SK-N-SH (cell line): ENCODE results near the gene SPSB1. TPM values are rescaled to one million over a fixed set of nuclear protein-coding genes. Genes with fewer than 3 reads are reported as not detected.

Experiments used
- CTCF ChIA-PET: fragments of 300-600, 350-600 bp; formaldehyde crosslinking; extraction: SDS; loops from one replicate; lab custom pipeline; 2021; lab: Yijun Ruan, JAX
- POLR2A ChIA-PET: fragments of 350-600 bp; sonication (Branson Sonifier 250); formaldehyde crosslinking; extraction: SDS; loops from one replicate; lab custom pipeline; 2020; ENCODE audit warnings: antibody characterized with exemption, inconsistent platforms; lab: Yijun Ruan, JAX
- DNase-seq: peaks from one replicate; pipeline ENCODE4 v3.0.0; 2012
- H2AFZ ChIP-seq: fragments of 200-600 bp; sonication (generic); 2 replicates; pipeline ENCODE4 v1.8.1; 2016; ENCODE audit warnings: antibody characterized with exemption, mild to moderate bottlenecking, low read depth
- H3F3A ChIP-seq: fragments of 200-600 bp; sonication (generic); replicated peaks from 2 replicates; pipeline ENCODE3; 2016; ENCODE audit warnings: antibody characterized with exemption, mild to moderate bottlenecking; ENCODE audit not compliant: insufficient read depth
- H3K27ac ChIP-seq, 2 experiments: fragments of 200-500 bp in 1 of 2; fragments of 200-600 bp in 1 of 2; sonication (Bioruptor generic) in 1 of 2; sonication (generic), shearing (Covaris generic) in 1 of 2; 2 replicates each; pipeline versions ENCODE4 v1.5.1 to v1.6.1; 2014 to 2016; ENCODE audit warnings: low read depth in 2 of 2, inconsistent platforms in 1 of 2, low read length in 1 of 2, mild to moderate bottlenecking in 1 of 2, mixed read lengths in 1 of 2
- H3K27me3 ChIP-seq: fragments of 200-600 bp; sonication (generic), shearing (Covaris generic); 2 replicates; pipeline ENCODE4 v1.6.1; 2016; ENCODE audit warnings: mixed run types; ENCODE audit not compliant: insufficient read depth
- H3K36me3 ChIP-seq, 2 experiments: fragments of 200-500 bp in 1 of 2; fragments of 200-600 bp in 1 of 2; sonication (Bioruptor generic) in 1 of 2; sonication (generic) in 1 of 2; replicated peaks in 1 of 2; 2 replicates each; pipeline versions ENCODE3 to v1.5.1; 2014 to 2016; ENCODE audit warnings: low read length in 1 of 2, mild to moderate bottlenecking in 1 of 2; ENCODE audit not compliant: insufficient read depth in 2 of 2, control insufficient read depth in 1 of 2
- H3K4me1 ChIP-seq, 2 experiments: fragments of 200-500 bp in 1 of 2; fragments of 200-600 bp in 1 of 2; sonication (Bioruptor generic) in 1 of 2; sonication (generic), shearing (Covaris generic) in 1 of 2; 2 replicates each; pipeline versions ENCODE4 v1.5.1 to v1.6.1; 2014 to 2016; ENCODE audit warnings: low read depth in 1 of 2, low read length in 1 of 2, mixed run types in 1 of 2; ENCODE audit not compliant: insufficient read depth in 2 of 2, control insufficient read depth in 1 of 2
- H3K4me2 ChIP-seq: fragments of 200-600 bp; sonication (generic), shearing (Covaris generic); 2 replicates; pipeline ENCODE4 v1.6.1; 2017; ENCODE audit warnings: mixed run types
- H3K4me3 ChIP-seq, 2 experiments: fragments of 200-500 bp in 1 of 2; fragments of 200-600 bp in 1 of 2; sonication (Bioruptor generic) in 1 of 2; sonication (generic), shearing (Covaris generic) in 1 of 2; 2 replicates each; pipeline versions ENCODE4 v1.5.1 to v1.8.1; 2014 to 2016; ENCODE audit warnings: low read depth in 2 of 2, inconsistent platforms in 1 of 2, low read length in 1 of 2, mild to moderate bottlenecking in 1 of 2, mixed read lengths in 1 of 2, moderate library complexity in 1 of 2
- H3K79me2 ChIP-seq: fragments of 200-600 bp; sonication (generic); 2 replicates; pipeline ENCODE4 v1.8.1; 2017; ENCODE audit warnings: mild to moderate bottlenecking; ENCODE audit not compliant: insufficient read depth
- H3K9ac ChIP-seq: fragments of 200-600 bp; sonication (generic); 2 replicates; pipeline ENCODE4 v1.6.1; 2017; ENCODE audit warnings: mixed run types
- H3K9me2 ChIP-seq: fragments of 200-600 bp; sonication (generic); 2 replicates; pipeline ENCODE4 v1.6.1; 2017; ENCODE audit warnings: mixed run types
- H3K9me3 ChIP-seq: fragments of 200-600 bp; sonication (generic); 2 replicates; pipeline ENCODE4 v1.6.1; 2017; ENCODE audit warnings: mixed run types, mild to moderate bottlenecking, moderate library complexity
- H4K20me1 ChIP-seq: fragments of 200-600 bp; sonication (generic); 2 replicates; pipeline ENCODE4 v1.6.1; 2017; ENCODE audit warnings: mild to moderate bottlenecking, mixed run types; ENCODE audit not compliant: insufficient read depth
- CHD2 ChIP-seq: fragments of 150-350 bp; IDR thresholded peaks from 2 replicates; pipeline ENCODE4 v1.6.1; 2018; ENCODE audit warnings: low read length; ENCODE audit not compliant: partially characterized antibody
- CTCF ChIP-seq: fragments of 200-600 bp; sonication (generic); IDR thresholded peaks from 2 replicates; pipeline ENCODE4 v1.6.1; 2017; ENCODE audit warnings: antibody characterized with exemption, mild to moderate bottlenecking, moderate library complexity
- EZH2phosphoT487 ChIP-seq: fragments of 200-600 bp; sonication (generic); IDR thresholded peaks from 2 replicates; pipeline ENCODE4 v1.6.1; 2017; ENCODE audit warnings: low read depth, mixed run types, mild to moderate bottlenecking, antibody characterized with exemption, moderate library complexity, borderline replicate concordance
- FOXJ3 ChIP-seq: sonication (generic); formaldehyde crosslinking; IDR thresholded peaks from 2 replicates; pipeline ENCODE4 v1.5.1; 2020; ENCODE audit warnings: mild to moderate bottlenecking, missing genetic modification reagents
- FOXM1 ChIP-seq: IDR thresholded peaks from 2 replicates; pipeline ENCODE4 v1.4.0; 2012; ENCODE audit warnings: low read depth, mild to moderate bottlenecking
- IRF3 ChIP-seq: fragments of 150-350 bp; IDR thresholded peaks from 2 replicates; pipeline ENCODE4 v1.6.1; 2016; ENCODE audit warnings: mild to moderate bottlenecking, low read depth, low read length
- JUND ChIP-seq: IDR thresholded peaks from 2 replicates; pipeline ENCODE4 v1.4.0; 2012
- MXI1 ChIP-seq: IDR thresholded peaks from 2 replicates; pipeline ENCODE4 v1.6.1; 2012; ENCODE audit warnings: mild to moderate bottlenecking, low read depth, low read length, improper control_type of control experiment
- PBX3 ChIP-seq: IDR thresholded peaks from 2 replicates; pipeline ENCODE4; 2012
- POLR2AphosphoS5 ChIP-seq: IDR thresholded peaks from 2 replicates; pipeline ENCODE4 v1.6.1; 2012; ENCODE audit warnings: low read depth, low read length
- TAF1 ChIP-seq: IDR thresholded peaks from 2 replicates; pipeline ENCODE4 v1.6.1; 2012; ENCODE audit warnings: low read depth, mild to moderate bottlenecking, low read length, moderate library complexity, borderline replicate concordance
- TEAD4 ChIP-seq: IDR thresholded peaks from 2 replicates; pipeline ENCODE4 v1.4.0; 2012; ENCODE audit warnings: mild to moderate bottlenecking, borderline replicate concordance; ENCODE audit not compliant: insufficient read depth
- USF1 ChIP-seq: IDR thresholded peaks from 2 replicates; pipeline ENCODE4 v1.4.0; 2012; ENCODE audit warnings: low read depth, borderline replicate concordance
- ZBTB33 ChIP-seq: IDR thresholded peaks from 2 replicates; pipeline ENCODE4 v1.4.0; 2012; ENCODE audit warnings: low read depth, borderline replicate concordance
- WGBS: methylation state at CpG from one replicate; pipeline ENCODE4 v1.1.6; 2017; ENCODE audit warnings: low lambda C conversion rate; 5-methylcytosine and 5-hydroxymethylcytosine counted together
- polyA plus RNA-seq, 3 experiments: library from polyadenylated mRNA; depleted of rRNA; stranded (reverse); fragments of >200 nt; gene quantifications; 2 replicates each; pipeline ENCODE4 v1.2.3, GENCODE V29; 2012

Gene SPSB1
- polyA plus RNA-seq, 1 of the 3 experiments (the other 2 are of a cell fraction), result 9.2 TPM

- Histone ChIP-seq H3K9me2 (no peaks in the 10 kb centered on the region), H3K9ac (no peak overlapping the region), H3K9me3 (no peaks in the 10 kb centered on the region), H3K79me2 (no peaks in the 10 kb centered on the region), H3K27ac (no peak overlapping the region), H4K20me1 (no peaks in the 10 kb centered on the region), H3F3A (no peaks in the 10 kb centered on the region), H3K4me1 (peaks cover 0 to 9% of the 10 kb centered on the region in 2 experiments; a peak in 1 of 4 replicates), H3K4me3 (no peak overlapping the region), H3K36me3 (peaks cover 0 to 25% of the 10 kb centered on the region in 2 experiments), H3K27me3 (no peaks in the 10 kb centered on the region), H3K4me2 (no peak overlapping the region), H2AFZ (no peak overlapping the region)
- no peak for DNase-seq
- TF ChIP-seq FOXJ3 (CRISPR knock-in tag), result no peak
- no peak for TF ChIP-seq MXI1
- TF ChIP-seq IRF3, result no peak
- TF ChIP-seq USF1, result no peak
- TF ChIP-seq PBX3, result no peak
- ChIA-PET CTCF (interaction anchor here (1.3 to 2.8 kb wide), 3 partner anchors 12 to 245 kb away, joined by 4 to 15 read pairs (median 7); partner anchors contain the start of gene H6PD), POLR2A (no interaction called here)
- 94% methylated on average over 5 of the region's 5 CpGs for WGBS
Measured at GRCh38 chr1:9246215-9246614, 46.5 kb upstream of the SPSB1 start.

- no peak for TF ChIP-seq FOXM1
- TF ChIP-seq USF1, result no peak
- TF ChIP-seq EZH2phosphoT487, result no peak
- no peak for TF ChIP-seq ZBTB33
- no peak for TF ChIP-seq PBX3
- TF ChIP-seq JUND, result no peak
- no peak for TF ChIP-seq CTCF
- no peak for TF ChIP-seq FOXJ3 (CRISPR knock-in tag)
- TF ChIP-seq TAF1, result no peak
- no peak for TF ChIP-seq POLR2AphosphoS5
- TF ChIP-seq CHD2, result no peak
- no peak for TF ChIP-seq TEAD4
- TF ChIP-seq MXI1, result no peak
- TF ChIP-seq, all 33 proteins: peak for 0
- Histone ChIP-seq H3K36me3 (peaks cover 0 to 25% of the 10 kb centered on the region in 2 experiments), H3K27me3 (no peaks in the 10 kb centered on the region), H3K4me1 (peaks cover 0 to 16% of the 10 kb centered on the region in 2 experiments; a peak in 2 of 4 replicates), H3K9me2 (no peaks in the 10 kb centered on the region), H4K20me1 (no peaks in the 10 kb centered on the region), H3K27ac (no peak overlapping the region), H3K4me2 (no peak overlapping the region), H3K9me3 (no peaks in the 10 kb centered on the region), H3K9ac (no peak overlapping the region), H3K4me3 (no peak overlapping the region), H3F3A (no peaks in the 10 kb centered on the region), H3K79me2 (no peaks in the 10 kb centered on the region), H2AFZ (no peak overlapping the region)
- DNase-seq, result no peak
- CTCF ChIA-PET, result interaction anchor here (0.6 to 1.5 kb wide), 5 partner anchors 13 to 209 kb away, joined by 3 to 7 read pairs (median 4); partner anchors contain the start of gene H6PD
- POLR2A ChIA-PET, result no interaction called here
- 94% methylated on average over 21 of the region's 41 CpGs for WGBS
Measured at GRCh38 chr1:9246841-9247785, 45.6 kb upstream of the SPSB1 start.
